Panc1 (cell line): Measurements from ENCODE around the gene BMP2. TPM values are rescaled to one million over a fixed set of nuclear protein-coding genes. Genes with fewer than 3 reads are reported as not detected.

ENCODE experiments used
- ATAC-seq: fragments of 200-7000 bp; cut with Tn5 transposase; 2 replicates; pipeline ENCODE4 v1.9.1; 2020; ENCODE audit warnings: mild to moderate bottlenecking, moderate library complexity
- BruUV-seq: library from RNA; stranded (reverse); fragments of 400-500 nt; replicated peaks from 2 replicates; lab custom pipeline; 2021; lab: Mats Ljungman, UMichigan
- CTCF ChIA-PET: fragments of 300-600 bp; sonication (Branson Sonifier 250); formaldehyde crosslinking; loops from one replicate; lab custom pipeline; 2022; ENCODE audit warnings: antibody characterized with exemption; lab: Charles Lee
- POLR2A ChIA-PET: fragments of 300-600 bp; sonication (Branson Sonifier 250); formaldehyde crosslinking; loops from one replicate; lab custom pipeline; 2022; ENCODE audit warnings: antibody characterized with exemption; lab: Charles Lee
- DNase-seq: peaks from one replicate; pipeline ENCODE4 v3.0.0-alpha.2; 2010; ENCODE audit warnings: low read depth, low spot score
- H3K27ac ChIP-seq: 2 replicates; pipeline ENCODE4 v1.5.1; 2011; ENCODE audit warnings: mild to moderate bottlenecking, low read length, inconsistent platforms
- H3K27me3 ChIP-seq: fragments of 200-500 bp; sonication (Bioruptor generic); 2 replicates; pipeline ENCODE4 v1.6.0; 2014; ENCODE audit warnings: low read length, inconsistent platforms; ENCODE audit not compliant: control insufficient read depth, insufficient read depth
- H3K36me3 ChIP-seq: fragments of 200-500 bp; sonication (Bioruptor generic); 2 replicates; pipeline ENCODE4 v1.5.1; 2014; ENCODE audit warnings: inconsistent platforms, mild to moderate bottlenecking, low read length, moderate library complexity; ENCODE audit not compliant: control insufficient read depth, insufficient read depth
- H3K4me1 ChIP-seq: 2 replicates; pipeline ENCODE4 v1.5.1; 2011; ENCODE audit warnings: inconsistent platforms, mild to moderate bottlenecking, low read length, moderate library complexity; ENCODE audit not compliant: control insufficient read depth, insufficient read depth
- H3K4me3 ChIP-seq, 2 experiments: 2 replicates each; pipeline ENCODE4 v1.5.1; 2011 to 2012; ENCODE audit warnings: low read depth in 2 of 2, low read length in 2 of 2, mild to moderate bottlenecking in 2 of 2, inconsistent platforms in 1 of 2, moderate library complexity in 1 of 2
- H3K9me3 ChIP-seq: fragments of 200-500 bp; sonication (Bioruptor generic); 2 replicates; pipeline ENCODE4 v1.5.1; 2014; ENCODE audit warnings: low read depth, mild to moderate bottlenecking, inconsistent platforms, low read length, moderate library complexity; ENCODE audit not compliant: control insufficient read depth, insufficient read depth
- CTCF ChIP-seq: fragments of 450-650 bp; IDR thresholded peaks from 2 replicates; pipeline ENCODE4 v1.5.1; 2017; ENCODE audit warnings: mild to moderate bottlenecking
- POLR2AphosphoS5 ChIP-seq: IDR thresholded peaks from 2 replicates; pipeline ENCODE4 v1.6.1; 2012; ENCODE audit warnings: mild to moderate bottlenecking, low read depth, low read length, moderate library complexity
- REST ChIP-seq, 2 experiments: IDR thresholded peaks; 2 replicates each; pipeline ENCODE4 v1.6.1; 2011 to 2012; ENCODE audit warnings: low read depth in 2 of 2, control low read depth in 1 of 2, low read length in 1 of 2, mild to moderate bottlenecking in 1 of 2, moderate library complexity in 1 of 2; ENCODE audit not compliant: insufficient read depth in 1 of 2
- SIN3A ChIP-seq: IDR thresholded peaks from 2 replicates; pipeline ENCODE4 v1.6.1; 2012; ENCODE audit warnings: low read depth, mild to moderate bottlenecking, low read length, moderate library complexity, borderline replicate concordance; ENCODE audit not compliant: insufficient read depth
- TCF7L2 ChIP-seq: IDR thresholded peaks from 2 replicates; pipeline ENCODE4 v1.6.1; 2011; ENCODE audit warnings: mild to moderate bottlenecking, low read depth, low read length, inconsistent platforms
- in situ Hi-C: cut with HindIII; loops from 2 replicates; pipeline ENCODE4 v1.10.0; 2016; ENCODE audit warnings: low sequenced_read_pairs, low pct_unique_long_range_greater_than_20kb
- intact Hi-C: fragments of 100-400 bp; cut with micrococcal nuclease; formaldehyde crosslinking; loops from one replicate; pipeline ENCODE4 v1.10.0; 2022; ENCODE audit not compliant: unreplicated experiment
- total RNA-seq: library from RNA; stranded (reverse); gene quantifications from one replicate; pipeline ENCODE4 v1.2.1, GENCODE V29; 2021; ENCODE audit not compliant: unreplicated experiment

The BMP2 gene
- total RNA-seq, 1 experiment from 2014 or later: 0.23 TPM

DNA sequence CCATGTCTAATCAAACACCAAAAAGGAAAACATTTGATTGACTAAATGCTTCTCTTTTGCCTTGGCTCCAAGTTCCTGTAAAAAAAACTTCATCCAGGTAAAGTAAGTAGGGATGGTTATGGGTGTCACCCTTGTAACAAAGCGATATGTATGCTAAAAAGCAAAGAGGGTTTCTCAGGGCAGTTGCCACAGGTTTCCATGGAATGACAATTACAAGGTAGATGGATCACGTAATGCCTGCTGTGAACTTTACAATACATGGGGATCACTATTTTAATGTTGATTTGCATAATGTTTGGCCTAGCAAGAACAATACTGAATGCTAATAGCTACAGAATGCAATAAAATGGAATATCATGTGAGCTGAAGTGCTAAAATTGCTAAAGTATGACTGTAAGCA, 2.9 kb upstream of the BMP2 start:
- no TSS peak for BruUV-seq
- CTCF ChIA-PET: interaction anchor here (1.5 kb wide), 1 partner anchor 521 kb away, joined by 4 read pairs; no protein-coding TSS in a partner anchor
- intact Hi-C loops (loop anchor here (1.0 to 10.0 kb wide), 3 partner anchors 522 to 613 kb away; no protein-coding TSS in a partner anchor), in situ Hi-C loops (no loop called here)
- ATAC-seq (no peak), DNase-seq (no peak)
- no peaks in the 10 kb centered on the region for H3K36me3 ChIP-seq
- POLR2A ChIA-PET: no interaction called here
- H3K4me3 ChIP-seq: no peak overlapping the region
- H3K4me1 ChIP-seq: no peaks in the 10 kb centered on the region
- H3K9me3 ChIP-seq: no peaks in the 10 kb centered on the region
- H3K27me3 ChIP-seq: peaks cover 3% of the 10 kb centered on the region; the same call in 1 of the 2 replicates
- no peak for TF ChIP-seq REST (IDR thresholded peaks at IDR 0.05; ENCODE audit: insufficient read depth in 1 of 2, low read depth in 2 of 2, low read length in 1 of 2)
- TF ChIP-seq SIN3A: no peak
- TF ChIP-seq TCF7L2: no peak
- no peak for TF ChIP-seq POLR2AphosphoS5
- no peak for TF ChIP-seq CTCF
- H3K27ac ChIP-seq: no peak overlapping the region

GRCh38 chr20:6765469-6766058, 1.9 kb upstream of the BMP2 start:
- no peak for TF ChIP-seq POLR2AphosphoS5
- no peak for TF ChIP-seq TCF7L2
- TF ChIP-seq CTCF: peak; percentile 67; the same call in 1 of the 2 replicates
- no peak for TF ChIP-seq SIN3A
- TF ChIP-seq REST (IDR thresholded peaks at IDR 0.05; ENCODE audit: insufficient read depth in 1 of 2, low read depth in 2 of 2, low read length in 1 of 2): no peak
- Histone ChIP-seq H3K36me3 (no peaks in the 10 kb centered on the region), H3K27me3 (peaks cover 3% of the 10 kb centered on the region; the same call in 1 of the 2 replicates), H3K4me3 (no peak overlapping the region), H3K4me1 (no peaks in the 10 kb centered on the region), H3K9me3 (no peaks in the 10 kb centered on the region), H3K27ac (no peak overlapping the region)
- no peak for ATAC-seq
- ChIA-PET CTCF (interaction anchor here (0.7 to 1.5 kb wide), 2 partner anchors 401 to 520 kb away, joined by 3 to 4 read pairs; no protein-coding TSS in a partner anchor), POLR2A (no interaction called here)
- intact Hi-C loops (loop anchor here (1.0 to 10.0 kb wide), 3 partner anchors 521 to 612 kb away; no protein-coding TSS in a partner anchor), in situ Hi-C loops (no loop called here)
- no peak for DNase-seq
- BruUV-seq: no TSS peak
